IMR-90 (cell line): ENCODE results near the gene PIM3. TPM values are rescaled to one million over a fixed set of nuclear protein-coding genes. Genes with fewer than 3 reads are reported as not detected.
A peak's percentile ranks its signal among the peaks of the same experiment; 100 is the strongest.

Experiments
- ATAC-seq: fragments of 200-7000 bp; cut with Tn5 transposase; 2 replicates; pipeline ENCODE4 v1.9.1; 2020; ENCODE audit warnings: low read depth, mild to moderate bottlenecking, moderate library complexity
- BruUV-seq: library from RNA; stranded (reverse); fragments of 400-500 nt; replicated peaks from 2 replicates; lab custom pipeline; 2021; lab: Mats Ljungman, UMichigan
- CTCF ChIA-PET: fragments of 300-600 bp; formaldehyde crosslinking; extraction: SDS; loops from one replicate; lab custom pipeline; 2021; ENCODE audit warnings: antibody characterized with exemption; lab: Yijun Ruan, JAX
- POLR2A ChIA-PET: fragments of 300-600 bp; sonication (Branson Sonifier 250); formaldehyde crosslinking; loops from one replicate; lab custom pipeline; 2022; ENCODE audit warnings: antibody characterized with exemption; ENCODE audit not compliant: unreplicated experiment; lab: Charles Lee
- DNase-seq: peaks from one replicate; pipeline ENCODE4 v3.0.0; 2013
- H2AFZ ChIP-seq: replicated peaks from 2 replicates; pipeline ENCODE3; 2013; ENCODE audit warnings: low read length, mild to moderate bottlenecking; ENCODE audit not compliant: poor library complexity
- H2AK5ac ChIP-seq: 2 replicates; pipeline ENCODE4 v1.6.1; 2013; ENCODE audit warnings: low read depth, low read length, inconsistent platforms
- H2AK9ac ChIP-seq: replicated peaks from 2 replicates; pipeline ENCODE3; 2013; ENCODE audit warnings: mild to moderate bottlenecking, low read depth, low read length, moderate library complexity; ENCODE audit not compliant: poor library complexity
- H2BK120ac ChIP-seq: 2 replicates; pipeline ENCODE4 v1.6.1; 2013; ENCODE audit warnings: low read depth, low read length, inconsistent platforms
- H2BK15ac ChIP-seq: 3 replicates; pipeline ENCODE4 v1.6.1; 2013; ENCODE audit warnings: low read depth, low read length, inconsistent platforms
- H2BK20ac ChIP-seq: 2 replicates; pipeline ENCODE4 v1.6.1; 2013; ENCODE audit warnings: low read depth, mild to moderate bottlenecking, inconsistent platforms, low read length, moderate library complexity
- H2BK5ac ChIP-seq: 2 replicates; pipeline ENCODE4 v1.6.1; 2013; ENCODE audit warnings: mild to moderate bottlenecking, low read depth, low read length, inconsistent platforms; ENCODE audit not compliant: poor library complexity, severe bottlenecking
- H3K14ac ChIP-seq: replicated peaks from 2 replicates; pipeline ENCODE4 v1.6.1; 2013; ENCODE audit warnings: low read depth, low read length, inconsistent platforms
- H3K18ac ChIP-seq: 2 replicates; pipeline ENCODE4 v1.6.1; 2013; ENCODE audit warnings: low read depth, low read length, control low read depth
- H3K23ac ChIP-seq: 2 replicates; pipeline ENCODE4 v1.6.1; 2013; ENCODE audit warnings: low read depth, low read length, inconsistent platforms
- H3K27ac ChIP-seq: 2 replicates; pipeline ENCODE4 v1.5.1; 2013; ENCODE audit warnings: mild to moderate bottlenecking, control low read depth, low read length; ENCODE audit not compliant: insufficient read depth
- H3K27me3 ChIP-seq: 2 replicates; pipeline ENCODE4 v1.6.1; 2013; ENCODE audit warnings: low read length; ENCODE audit not compliant: control insufficient read depth, insufficient read depth
- H3K36me3 ChIP-seq: 2 replicates; pipeline ENCODE4 v1.6.1; 2013; ENCODE audit warnings: low read length, mixed read lengths; ENCODE audit not compliant: control insufficient read depth, insufficient read depth
- H3K4ac ChIP-seq: 2 replicates; pipeline ENCODE4 v1.6.1; 2013; ENCODE audit warnings: low read depth, low read length, inconsistent platforms
- H3K4me1 ChIP-seq: 2 replicates; pipeline ENCODE4 v1.6.1; 2013; ENCODE audit warnings: low read length, mixed read lengths; ENCODE audit not compliant: control insufficient read depth, insufficient read depth
- H3K4me2 ChIP-seq: 2 replicates; pipeline ENCODE4 v1.6.1; 2013; ENCODE audit warnings: low read depth, mild to moderate bottlenecking, control low read depth, low read length, moderate library complexity
- H3K4me3 ChIP-seq: 2 replicates; pipeline ENCODE4 v1.5.1; 2013; ENCODE audit warnings: low read depth, mild to moderate bottlenecking, control low read depth, low read length, moderate library complexity; ENCODE audit not compliant: insufficient read depth
- H3K56ac ChIP-seq: 2 replicates; pipeline ENCODE4 v1.6.1; 2013; ENCODE audit warnings: low read length, inconsistent platforms; ENCODE audit not compliant: insufficient read depth; ENCODE audit errors: extremely low read depth
- H3K79me1 ChIP-seq, 2 experiments: 2 replicates each; pipeline ENCODE4 v1.6.1; 2013; ENCODE audit warnings: low read length in 2 of 2, inconsistent platforms in 1 of 2, low read depth in 1 of 2
- H3K9ac ChIP-seq: 2 replicates; pipeline ENCODE4 v1.6.1; 2013; ENCODE audit warnings: low read depth, low read length, control low read depth
- H3K9me1 ChIP-seq: 2 replicates; pipeline ENCODE4 v1.6.1; 2013; ENCODE audit warnings: low read length, inconsistent platforms; ENCODE audit not compliant: insufficient read depth
- H3K9me3 ChIP-seq: 2 replicates; pipeline ENCODE4 v1.6.1; 2013; ENCODE audit warnings: low read length; ENCODE audit not compliant: control insufficient read depth, insufficient read depth
- H4K20me1 ChIP-seq: 2 replicates; pipeline ENCODE4 v1.6.1; 2013; ENCODE audit warnings: low read length, inconsistent platforms; ENCODE audit not compliant: insufficient read depth
- H4K5ac ChIP-seq: 2 replicates; pipeline ENCODE4 v1.6.1; 2013; ENCODE audit warnings: mild to moderate bottlenecking, low read depth, low read length, control low read depth
- H4K8ac ChIP-seq, 2 experiments: 2 replicates each; pipeline ENCODE4 v1.6.1; 2013; ENCODE audit warnings: low read depth in 2 of 2, low read length in 2 of 2, control low read depth in 1 of 2, inconsistent platforms in 1 of 2
- H4K91ac ChIP-seq: 2 replicates; pipeline ENCODE4 v1.6.1; 2013; ENCODE audit warnings: low read depth, low read length, inconsistent platforms; ENCODE audit not compliant: insufficient read depth
- CEBPB ChIP-seq: IDR thresholded peaks from 2 replicates; pipeline ENCODE4 v1.6.1; 2012; ENCODE audit warnings: low read depth, low read length, improper control_type of control experiment
- CHD1 ChIP-seq: IDR thresholded peaks from 2 replicates; pipeline ENCODE4 v1.6.1; 2012; ENCODE audit warnings: low read depth, low read length, improper control_type of control experiment
- FOS ChIP-seq: fragments of 150-350 bp; IDR thresholded peaks from 2 replicates; pipeline ENCODE4 v1.6.1; 2016; ENCODE audit warnings: low read depth, low read length
- MAFK ChIP-seq: IDR thresholded peaks from 2 replicates; pipeline ENCODE4 v1.6.1; 2012; ENCODE audit warnings: low read depth, low read length, improper control_type of control experiment
- MAZ ChIP-seq: IDR thresholded peaks from 2 replicates; pipeline ENCODE4 v1.6.1; 2012; ENCODE audit warnings: low read depth, mild to moderate bottlenecking, low read length, improper control_type of control experiment, moderate library complexity, borderline replicate concordance
- MXI1 ChIP-seq: IDR thresholded peaks from 2 replicates; pipeline ENCODE4 v1.6.1; 2012; ENCODE audit warnings: low read depth, mild to moderate bottlenecking, low read length, moderate library complexity, borderline replicate concordance
- NFE2L2 ChIP-seq: fragments of 150-350 bp; IDR thresholded peaks from 2 replicates; pipeline ENCODE4 v1.6.1; 2016; ENCODE audit warnings: low read depth, mild to moderate bottlenecking, low read length
- POLR2A ChIP-seq: IDR thresholded peaks from 2 replicates; pipeline ENCODE4 v1.6.1; 2012; ENCODE audit warnings: mild to moderate bottlenecking, low read depth, low read length
- RCOR1 ChIP-seq: IDR thresholded peaks from 2 replicates; pipeline ENCODE4 v1.6.1; 2012; ENCODE audit warnings: mild to moderate bottlenecking, low read length, improper control_type of control experiment; ENCODE audit not compliant: insufficient replicate concordance
- SMC3 ChIP-seq: fragments of 150-350 bp; IDR thresholded peaks from 2 replicates; pipeline ENCODE4 v1.6.1; 2016; ENCODE audit warnings: low read depth, mild to moderate bottlenecking, antibody characterized with exemption, low read length, moderate library complexity
- WGBS, 2 experiments: methylation state at CpG; one replicate each; pipeline versions ENCODE4 v1.1.5 to v1.1.7; 2013; ENCODE audit warnings: missing lambda C conversion rate in 2 of 2; ENCODE audit not compliant: insufficient read length in 1 of 2; ENCODE audit errors: extremely low coverage in 2 of 2; 5-methylcytosine and 5-hydroxymethylcytosine counted together
- dilution Hi-C: fragments of 300-500 bp; cut with HindIII; formaldehyde crosslinking; loops from one replicate; pipeline ENCODE4 v1.14.3; 2018; ENCODE audit warnings: low sequenced_read_pairs; ENCODE audit not compliant: unreplicated experiment
- in situ Hi-C: fragments of 300-500 bp; cut with MboI; formaldehyde crosslinking; loops from 3 replicates; pipeline ENCODE4 v1.14.3; 2019; ENCODE audit warnings: low sequenced_read_pairs, inconsistent platforms, mixed read lengths
- intact Hi-C: fragments of 100-400 bp; cut with micrococcal nuclease; formaldehyde crosslinking; loops from 2 replicates; pipeline ENCODE4 v1.10.0; 2022
- polyA plus RNA-seq, 3 experiments: library from polyadenylated mRNA; depleted of rRNA; stranded (reverse); fragments of >200 nt; gene quantifications; 2 replicates each; pipeline ENCODE4 v1.2.3, GENCODE V29; 2012; ENCODE audit warnings: low replicate concordance in 1 of 3
- total RNA-seq: library from RNA; depleted of rRNA; stranded (reverse); fragments of >200 nt; gene quantifications from 2 replicates; pipeline ENCODE4 v1.2.3, GENCODE V29; 2012
- TF ChIP-seq, protein P1 (sequence below): conservative IDR thresholded peaks from 2 replicates; pipeline ENCODE4 v1.5.1; 2012; ENCODE audit warnings: mild to moderate bottlenecking, low read depth, low read length, improper control_type of control experiment
- TF ChIP-seq, protein P2 (sequence below): fragments of 150-350 bp; IDR thresholded peaks from 2 replicates; pipeline ENCODE4 v1.6.1; 2016; ENCODE audit warnings: low read depth, mild to moderate bottlenecking, low read length, moderate library complexity, borderline replicate concordance
- TF ChIP-seq, protein P3 (sequence below): fragments of 150-350 bp; IDR thresholded peaks from 2 replicates; pipeline ENCODE4 v1.6.1; 2017; ENCODE audit warnings: mild to moderate bottlenecking, antibody characterized with exemption, low read length, low read depth

Gene PIM3
- total and polyA plus RNA-seq, 2 of the 4 experiments (the other 2 are of a cell fraction) = 8.6 to 24.7 TPM

DNA sequence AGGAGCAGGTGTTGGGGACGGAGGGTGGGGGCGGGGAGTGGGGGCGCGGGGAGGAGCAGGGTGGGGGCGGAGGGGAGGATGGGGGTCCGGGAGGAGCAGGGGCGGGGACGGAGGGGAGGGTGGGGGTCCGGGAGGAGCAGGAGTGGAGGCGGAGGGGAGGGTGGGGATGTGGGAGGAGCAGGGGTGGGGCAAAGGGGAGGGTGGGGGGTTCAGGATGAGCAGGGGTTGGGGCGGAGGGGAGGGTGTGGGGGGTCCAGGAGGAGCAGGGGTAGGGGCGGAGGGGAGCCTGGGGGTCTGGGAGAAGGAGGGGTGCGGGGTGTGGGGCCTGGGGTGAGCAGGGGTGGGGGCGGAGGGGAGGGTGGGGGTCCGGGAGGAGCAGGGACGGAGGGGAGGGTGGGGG, 25.0 kb upstream of the PIM3 start:
- TF ChIP-seq SMC3 (no peak), FOS (no peak), CHD1 (no peak), MAZ (no peak), MAFK (no peak), RCOR1 (no peak), MXI1 (no peak), NFE2L2 (no peak), POLR2A (no peak), CEBPB (no peak)
- TF ChIP-seq, protein P1, sequence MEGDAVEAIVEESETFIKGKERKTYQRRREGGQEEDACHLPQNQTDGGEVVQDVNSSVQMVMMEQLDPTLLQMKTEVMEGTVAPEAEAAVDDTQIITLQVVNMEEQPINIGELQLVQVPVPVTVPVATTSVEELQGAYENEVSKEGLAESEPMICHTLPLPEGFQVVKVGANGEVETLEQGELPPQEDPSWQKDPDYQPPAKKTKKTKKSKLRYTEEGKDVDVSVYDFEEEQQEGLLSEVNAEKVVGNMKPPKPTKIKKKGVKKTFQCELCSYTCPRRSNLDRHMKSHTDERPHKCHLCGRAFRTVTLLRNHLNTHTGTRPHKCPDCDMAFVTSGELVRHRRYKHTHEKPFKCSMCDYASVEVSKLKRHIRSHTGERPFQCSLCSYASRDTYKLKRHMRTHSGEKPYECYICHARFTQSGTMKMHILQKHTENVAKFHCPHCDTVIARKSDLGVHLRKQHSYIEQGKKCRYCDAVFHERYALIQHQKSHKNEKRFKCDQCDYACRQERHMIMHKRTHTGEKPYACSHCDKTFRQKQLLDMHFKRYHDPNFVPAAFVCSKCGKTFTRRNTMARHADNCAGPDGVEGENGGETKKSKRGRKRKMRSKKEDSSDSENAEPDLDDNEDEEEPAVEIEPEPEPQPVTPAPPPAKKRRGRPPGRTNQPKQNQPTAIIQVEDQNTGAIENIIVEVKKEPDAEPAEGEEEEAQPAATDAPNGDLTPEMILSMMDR = no peak
- TF ChIP-seq, protein P2, sequence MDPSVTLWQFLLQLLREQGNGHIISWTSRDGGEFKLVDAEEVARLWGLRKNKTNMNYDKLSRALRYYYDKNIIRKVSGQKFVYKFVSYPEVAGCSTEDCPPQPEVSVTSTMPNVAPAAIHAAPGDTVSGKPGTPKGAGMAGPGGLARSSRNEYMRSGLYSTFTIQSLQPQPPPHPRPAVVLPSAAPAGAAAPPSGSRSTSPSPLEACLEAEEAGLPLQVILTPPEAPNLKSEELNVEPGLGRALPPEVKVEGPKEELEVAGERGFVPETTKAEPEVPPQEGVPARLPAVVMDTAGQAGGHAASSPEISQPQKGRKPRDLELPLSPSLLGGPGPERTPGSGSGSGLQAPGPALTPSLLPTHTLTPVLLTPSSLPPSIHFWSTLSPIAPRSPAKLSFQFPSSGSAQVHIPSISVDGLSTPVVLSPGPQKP = no peak
- TF ChIP-seq, protein P3, sequence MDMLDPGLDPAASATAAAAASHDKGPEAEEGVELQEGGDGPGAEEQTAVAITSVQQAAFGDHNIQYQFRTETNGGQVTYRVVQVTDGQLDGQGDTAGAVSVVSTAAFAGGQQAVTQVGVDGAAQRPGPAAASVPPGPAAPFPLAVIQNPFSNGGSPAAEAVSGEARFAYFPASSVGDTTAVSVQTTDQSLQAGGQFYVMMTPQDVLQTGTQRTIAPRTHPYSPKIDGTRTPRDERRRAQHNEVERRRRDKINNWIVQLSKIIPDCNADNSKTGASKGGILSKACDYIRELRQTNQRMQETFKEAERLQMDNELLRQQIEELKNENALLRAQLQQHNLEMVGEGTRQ = no peak
- Histone ChIP-seq H4K5ac (no peak overlapping the region), H3K23ac (no peak overlapping the region), H4K91ac (peak overlapping the region; percentile 62; the same call in 1 of the 2 replicates), H3K4me1 (peaks cover 15% of the 10 kb centered on the region), H3K4me2 (no peak overlapping the region), H2BK120ac (no peak overlapping the region), H3K27me3 (no peaks in the 10 kb centered on the region), H3K36me3 (no peaks in the 10 kb centered on the region), H3K56ac (no peak overlapping the region), H3K4ac (no peak overlapping the region; the same call in 1 of the 2 replicates), H2AK5ac (no peak overlapping the region), H3K27ac (no peak overlapping the region), H3K14ac (no peak overlapping the region), H3K9me3 (no peaks in the 10 kb centered on the region), H3K9me1 (no peaks in the 10 kb centered on the region), H4K8ac (no peak overlapping the region), H2AFZ (no peak overlapping the region), H3K18ac (no peak overlapping the region), H2BK5ac (no peak overlapping the region), H2BK20ac (no peak overlapping the region), H2AK9ac (no peak overlapping the region), H4K20me1 (no peaks in the 10 kb centered on the region), H3K4me3 (no peak overlapping the region), H3K79me1 (peaks cover 0 to 3% of the 10 kb centered on the region in 2 experiments; a peak in 1 of 4 replicates), H2BK15ac (no peak overlapping the region), H3K9ac (0 out of 2 replicates have a peak overlapping the region, but pooled peaks have one; percentile 36)
- ATAC-seq = no peak
- no TSS peak for BruUV-seq
- no peak for DNase-seq
- dilution Hi-C loops = no loop called here
- intact Hi-C loops = no loop called here
- ChIA-PET POLR2A (no interaction called here), CTCF (no interaction called here)
- in situ Hi-C loops = no loop called here
- no CpG with 5 or more reads among the region's 16 CpGs for WGBS, 2 experiments
